Stimulated activated CD4-positive, alpha-beta T cell treated with anti-CD3 and anti-CD28 coated beads, TNF-alpha, amount 100 ng/mL, for 4 hours (primary cell): ENCODE measurements around the gene CENPA.
"Not testable (repeated sequence)": the region's sequence is repeated elsewhere in the genome, so short reads cannot be mapped to it uniquely, and the experiment has no call there.

Experiments
- DNase-seq, 3 experiments: peaks; one replicate each; pipeline ENCODE4 v3.0.0-alpha.2; 2020; ENCODE audit warnings: low read depth in 3 of 3

CENPA gene

GRCh38 chr2:26792720-26793119 is 6.9 kb downstream of the CENPA start:
- DNase-seq: no peak

DNA sequence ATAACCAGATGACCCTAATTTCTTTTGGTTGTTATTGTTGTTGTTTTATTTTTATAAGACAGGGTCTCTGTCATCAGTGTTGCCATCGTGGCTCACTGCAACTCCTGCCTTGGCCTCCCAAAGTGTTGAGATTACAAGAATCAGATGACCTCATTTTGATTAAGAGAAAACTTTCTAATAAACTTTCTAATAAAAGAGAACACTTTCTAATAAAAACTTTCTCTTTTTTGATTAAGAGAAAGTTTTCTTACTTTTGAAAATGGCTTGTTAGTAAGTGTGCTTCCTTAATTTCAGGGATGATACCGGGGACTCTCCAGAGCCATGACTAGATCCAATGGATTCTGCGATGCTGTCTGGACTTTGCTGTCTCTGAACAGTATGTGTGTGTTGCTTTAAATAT is 7.7 kb downstream of the CENPA start:
- DNase-seq: no peak

GRCh38 chr2:26795135-26795534 is 9.3 kb downstream of the CENPA start:
- DNase-seq: not testable (repeated sequence)

DNA sequence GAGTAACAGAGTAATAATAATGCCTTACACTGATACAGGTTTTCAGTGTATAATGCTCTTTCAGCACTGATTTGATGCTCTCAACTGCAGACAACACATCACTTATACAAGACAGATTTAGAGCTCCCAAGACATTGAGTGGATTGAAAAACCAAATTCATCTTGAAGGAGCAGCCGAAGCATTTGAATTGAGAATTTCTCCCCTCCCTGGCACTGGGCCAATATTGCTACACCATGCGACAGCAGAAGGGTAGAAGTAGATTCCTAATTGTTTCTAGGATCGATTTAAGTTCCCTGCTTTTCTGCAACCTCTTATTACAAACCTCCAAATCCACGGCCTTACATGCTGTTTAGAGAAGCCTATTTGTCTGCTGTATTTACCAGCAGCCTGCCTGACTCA is 15.5 kb downstream of the CENPA start:
- no peak for DNase-seq

- DNase-seq: no peak
Observed at GRCh38 chr2:26801796-26802195, 15.9 kb downstream of the CENPA start.

DNA sequence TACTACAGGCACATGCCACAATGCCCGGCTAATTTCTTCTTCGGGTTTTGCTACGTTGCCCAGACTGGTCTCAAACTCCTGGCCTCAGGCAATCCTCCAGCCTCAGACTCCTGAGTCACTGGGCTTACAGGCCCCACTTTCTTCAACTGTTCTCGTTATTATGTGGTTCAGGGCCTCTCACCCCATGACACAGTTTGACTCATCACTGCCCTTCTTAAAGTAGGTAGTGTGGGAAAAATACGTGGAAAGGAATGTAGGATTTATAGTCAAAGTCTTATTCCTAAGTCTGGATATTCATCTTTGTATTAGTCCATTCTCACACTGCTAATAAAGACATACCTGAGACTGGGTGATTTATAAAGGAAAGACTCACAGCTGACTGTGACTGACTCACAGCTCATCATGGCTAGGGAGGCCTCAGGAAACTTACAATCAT is 19.4 kb downstream of the CENPA start:
- no peak for DNase-seq

- no peak for DNase-seq
Observed at GRCh38 chr2:26807788-26808460, 22.1 kb downstream of the CENPA start.

GRCh38 chr2:26809211-26809610 is 23.4 kb downstream of the CENPA start:
- no peak for DNase-seq

DNA sequence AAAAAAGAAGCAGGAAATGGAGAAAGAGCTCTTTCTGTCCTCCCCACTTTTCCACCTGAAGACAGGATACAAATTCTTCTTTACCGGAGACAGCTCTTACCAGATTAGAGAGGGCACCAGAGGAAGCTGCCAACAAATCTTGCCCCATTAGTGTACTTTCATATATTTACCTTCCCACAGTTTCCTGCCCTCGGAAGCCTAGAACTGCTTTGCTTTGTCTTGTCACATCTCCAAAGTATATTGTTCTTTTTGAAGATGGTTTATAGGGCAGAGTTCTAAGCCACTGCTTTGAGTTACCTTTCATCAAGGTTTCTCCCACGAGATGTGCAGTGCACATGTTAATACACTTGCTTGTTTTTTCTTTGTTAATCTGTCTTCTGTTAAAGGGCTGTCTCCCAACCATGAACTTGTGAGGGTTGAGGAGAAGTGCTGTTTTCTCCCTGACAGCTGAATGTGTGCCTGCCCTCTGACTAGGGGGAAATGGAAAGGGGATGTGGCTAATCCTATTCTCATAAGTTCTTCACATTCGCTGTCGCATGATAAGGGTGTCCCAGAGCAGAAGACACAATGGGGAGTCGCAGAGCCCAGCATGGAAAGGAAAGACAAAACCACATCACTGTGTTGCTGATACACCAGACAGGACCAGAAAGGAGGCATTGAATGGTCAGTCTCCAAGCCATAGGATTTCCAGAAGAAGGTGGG is 24.2 kb downstream of the CENPA start:
- no peak for DNase-seq

- no peak for DNase-seq
Observed at GRCh38 chr2:26811261-26811660, 25.4 kb downstream of the CENPA start.

- no peak for DNase-seq
Observed at GRCh38 chr2:26811791-26812694, 26.2 kb downstream of the CENPA start.

DNA sequence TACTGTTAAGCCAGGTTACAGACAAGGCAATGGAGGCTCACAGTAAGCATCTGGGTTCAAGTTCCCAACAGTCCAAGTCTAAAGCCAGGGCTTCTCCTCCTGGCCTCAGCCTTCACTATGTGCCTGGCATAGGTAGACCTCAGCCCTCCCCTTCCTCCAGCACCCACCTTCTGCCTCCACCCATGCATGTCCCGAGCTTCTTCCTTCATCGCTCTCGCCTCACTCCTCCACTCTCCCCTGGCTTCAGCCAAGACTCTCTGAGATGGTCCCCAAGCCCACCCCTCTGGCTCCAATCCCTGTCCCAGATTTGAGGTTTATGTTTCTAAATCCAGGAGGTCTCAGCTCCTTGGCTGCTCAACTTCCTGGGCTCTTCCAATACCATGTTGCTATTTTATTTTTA is 26.9 kb downstream of the CENPA start:
- no peak for DNase-seq

- DNase-seq: not testable (repeated sequence)
Observed at GRCh38 chr2:26814072-26814765, 28.4 kb downstream of the CENPA start.

DNA sequence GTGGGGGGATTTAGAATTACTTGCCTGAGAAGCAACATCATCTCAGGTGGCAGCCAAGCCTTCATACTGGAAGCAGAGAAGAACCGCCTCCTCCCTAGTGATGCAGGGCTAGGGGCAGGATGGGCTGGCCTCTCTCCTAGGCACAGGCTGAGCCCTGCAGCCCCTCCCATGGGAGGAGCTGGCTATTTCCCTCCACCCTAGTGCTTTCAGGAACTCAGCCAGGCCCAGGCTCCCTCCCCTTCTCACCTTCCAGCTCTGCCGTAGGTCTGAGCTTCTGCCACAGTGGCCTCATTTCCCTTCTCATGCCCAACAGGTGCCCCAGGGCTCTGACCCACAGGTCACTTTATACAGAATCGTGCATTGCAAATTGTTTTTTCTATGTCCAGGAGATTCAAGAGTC is 31.0 kb downstream of the CENPA start:
- DNase-seq: no peak

- DNase-seq: no peak
Observed at GRCh38 chr2:26818255-26818654, 32.4 kb downstream of the CENPA start.

DNA sequence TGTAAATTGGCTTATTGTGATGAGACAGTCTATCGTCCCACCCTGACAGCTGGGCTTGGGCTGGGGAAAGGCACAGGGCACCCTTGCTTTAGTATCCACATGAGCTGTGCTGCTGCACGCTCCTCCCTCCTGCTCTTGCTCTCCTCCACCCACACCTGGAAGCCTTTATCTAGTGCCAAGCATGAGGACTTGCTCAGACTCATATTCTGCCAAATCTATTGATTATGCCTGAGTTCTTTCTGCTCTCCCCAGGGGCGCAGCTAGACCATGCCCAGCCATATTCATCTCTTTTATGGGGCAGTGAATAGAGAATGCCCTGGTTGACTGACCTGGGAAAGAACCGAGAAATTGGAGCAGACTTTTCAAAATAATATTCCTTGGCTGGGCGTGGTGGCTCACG is 33.1 kb downstream of the CENPA start:
- DNase-seq: no peak

DNA sequence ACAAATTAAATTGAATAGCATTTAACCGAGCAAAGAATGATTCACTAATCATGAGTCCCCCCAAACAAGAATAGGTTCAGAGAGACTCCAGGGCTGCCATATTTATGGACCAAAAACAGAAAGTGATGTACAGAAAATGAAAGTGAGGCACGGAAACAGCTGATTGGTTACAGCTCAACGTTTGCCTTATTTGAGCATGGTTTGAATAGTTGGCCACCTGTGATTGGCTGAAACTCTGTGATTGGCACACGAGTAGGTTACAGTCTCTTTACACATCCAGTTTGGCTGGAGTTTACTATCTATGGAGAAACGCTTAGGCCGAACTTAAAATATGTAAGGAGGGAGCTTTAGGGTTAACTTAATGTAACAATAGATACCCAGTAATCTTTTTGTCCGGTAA is 35.1 kb downstream of the CENPA start:
- DNase-seq: no peak

DNA sequence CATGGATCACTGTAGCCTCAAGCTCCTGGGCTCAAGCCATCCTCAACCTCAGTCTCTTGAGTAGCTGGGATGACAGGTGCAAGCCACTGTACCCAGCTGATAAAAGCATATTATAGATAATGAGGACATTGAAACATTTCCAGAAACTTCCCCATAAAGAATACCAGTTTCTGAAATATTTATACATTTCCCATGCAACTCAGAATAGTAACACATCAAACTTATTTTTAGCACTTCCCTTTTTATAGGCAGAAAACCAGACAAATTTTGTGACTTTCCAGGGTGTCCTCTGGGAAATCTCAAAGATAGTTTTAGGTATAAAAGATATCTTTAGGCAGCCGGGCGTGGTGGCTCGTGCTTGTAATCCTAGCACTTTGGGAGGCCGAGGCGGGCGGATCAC is 37.0 kb downstream of the CENPA start:
- no peak for DNase-seq

DNA sequence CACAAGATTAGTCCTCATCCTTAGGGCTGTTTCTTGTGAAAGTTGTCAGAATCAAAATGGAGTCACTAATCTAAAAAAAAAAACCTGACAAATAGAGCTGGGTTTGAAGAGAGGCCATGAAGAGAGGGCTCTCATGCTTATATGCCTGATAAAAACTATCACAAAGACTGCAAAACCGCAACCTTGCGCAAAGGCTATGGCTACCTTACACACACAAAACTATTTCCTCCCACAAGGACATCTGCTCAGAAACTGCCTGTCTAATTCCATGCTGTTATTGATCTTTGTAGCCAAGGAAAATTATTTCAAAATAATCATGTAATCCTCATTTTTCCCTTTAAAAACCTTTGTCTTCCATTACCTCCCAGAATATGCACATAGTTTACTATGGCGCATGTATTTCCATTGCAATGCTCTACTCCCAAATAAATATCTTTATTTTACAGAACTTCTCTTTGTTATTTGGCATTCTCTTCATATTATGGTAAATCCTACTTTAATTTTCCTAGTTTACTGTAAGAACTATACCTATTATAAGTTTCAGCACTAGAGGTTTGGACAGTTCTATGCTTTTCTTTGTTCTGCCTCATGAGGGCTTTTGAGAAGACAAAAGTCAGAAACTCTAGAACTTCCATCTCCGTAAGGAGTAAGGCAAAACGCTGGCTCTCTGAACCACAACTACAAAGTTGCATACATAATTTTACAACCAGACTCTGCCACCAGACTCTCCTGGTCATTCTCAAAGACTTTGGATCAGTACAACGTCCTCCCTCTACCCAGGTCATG is 52.5 kb downstream of the CENPA start:
- no peak for DNase-seq

DNA sequence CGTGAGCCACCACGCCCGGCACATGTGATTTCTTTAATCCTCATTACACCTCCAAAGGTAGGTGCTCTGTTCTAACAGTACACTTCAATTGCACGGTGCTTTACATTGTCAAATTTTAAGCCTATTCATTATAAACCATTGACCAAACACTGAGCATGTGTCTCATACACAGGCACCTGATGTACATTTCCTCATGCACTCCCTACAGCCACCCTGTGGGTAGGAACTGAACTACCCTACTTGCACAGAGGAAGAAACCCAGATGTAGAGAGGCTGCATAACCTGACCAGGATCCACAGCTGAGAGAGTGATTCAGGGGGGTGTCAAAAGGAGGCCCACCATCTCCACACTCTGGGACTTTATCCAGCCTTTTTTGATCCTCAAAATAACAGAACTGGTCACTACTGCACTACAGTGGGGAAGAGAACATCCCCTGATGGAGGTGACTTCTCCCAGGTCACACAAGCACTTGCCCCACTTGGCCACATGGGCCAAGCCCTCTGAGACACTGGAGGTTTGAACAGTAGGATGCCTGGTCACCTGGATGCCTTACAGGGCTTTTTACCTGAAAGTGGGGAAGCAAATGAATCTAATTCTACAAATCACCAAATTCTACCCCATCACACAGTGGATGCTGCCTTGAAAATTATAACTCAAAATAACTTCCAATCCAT is 55.2 kb downstream of the CENPA start:
- no peak for DNase-seq

DNA sequence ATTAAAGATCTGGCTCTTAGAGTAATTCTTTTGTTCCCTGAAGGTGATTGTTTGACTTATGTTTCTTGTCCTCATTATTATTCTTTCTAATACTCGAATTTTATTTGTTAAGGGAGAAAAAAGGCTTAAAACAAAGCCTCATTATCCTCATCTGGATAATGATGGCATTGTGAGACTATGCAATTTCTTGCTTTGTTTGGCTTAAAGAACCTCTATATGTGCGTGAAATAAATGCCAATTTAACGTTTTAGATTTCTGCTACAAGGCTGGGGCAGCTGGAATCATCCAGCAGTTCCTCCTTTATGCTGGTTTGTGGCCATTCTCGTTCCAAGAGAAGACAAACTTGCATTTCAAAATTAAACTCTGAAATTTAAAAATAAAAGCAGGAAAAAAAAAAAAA is 57.2 kb downstream of the CENPA start:
- no peak for DNase-seq
